Stimulated activated naive CD8-positive, alpha-beta T cell treated with anti-CD3 and anti-CD28 coated beads, Interleukin-15, amount 100 ng/mL, for 72 hours (primary cell): ENCODE results near the gene TMEM50B.
"Not testable (repeated sequence)": the region's sequence is repeated elsewhere in the genome, so short reads cannot be mapped to it uniquely, and the experiment has no call there.

ENCODE experiments used
- ATAC-seq: fragments of 150-1000 bp; cut with Tn5 transposase; 2 replicates; pipeline ENCODE4 v1.10.0; 2021; ENCODE audit warnings: mild to moderate bottlenecking, moderate library complexity
- DNase-seq, 2 donors: peaks; one replicate each; pipeline ENCODE4 v3.0.0; 2021 to 2022
- H3K27ac Mint-ChIP-seq, 2 donors: one replicate each; pipeline ENCODE4 v1.8.0; 2022; ENCODE audit warnings: mild to moderate bottlenecking in 2 of 2, mixed read lengths in 2 of 2, moderate library complexity in 2 of 2
- H3K27me3 Mint-ChIP-seq: one replicate; pipeline ENCODE4 v1.8.0; 2022; ENCODE audit warnings: mixed read lengths
- H3K4me1 Mint-ChIP-seq: one replicate; pipeline ENCODE4 v1.8.0; 2022; ENCODE audit warnings: mild to moderate bottlenecking, mixed read lengths
- H3K4me3 Mint-ChIP-seq, 2 donors: one replicate each; pipeline ENCODE4 v1.8.0; 2022; ENCODE audit warnings: mild to moderate bottlenecking in 2 of 2, mixed read lengths in 2 of 2, moderate library complexity in 1 of 2
- H3K9me3 Mint-ChIP-seq, 2 donors: one replicate each; pipeline ENCODE4 v1.8.0; 2022; ENCODE audit warnings: mixed read lengths in 2 of 2

Gene TMEM50B

DNA sequence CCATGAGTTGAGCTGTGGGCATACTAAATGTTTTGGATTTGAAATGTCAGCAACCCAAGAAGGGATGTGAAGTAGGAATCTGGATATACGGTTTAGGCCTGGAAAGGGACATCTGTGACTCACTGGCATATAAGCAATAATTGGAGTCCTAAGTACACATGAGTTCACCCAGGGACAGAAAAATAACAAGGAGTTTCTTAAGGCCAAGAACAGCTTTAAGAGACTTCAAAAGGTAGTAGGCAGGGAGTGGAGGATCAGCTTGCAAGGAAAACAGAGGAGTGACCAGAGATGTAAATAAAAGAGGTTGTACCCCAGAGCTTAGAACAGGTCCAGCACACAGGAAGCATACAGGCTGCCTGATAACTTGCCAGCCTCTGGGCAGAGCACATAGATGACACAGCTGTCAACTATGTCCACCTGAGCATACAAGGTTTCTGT is 28.1 kb downstream of the TMEM50B start:
- no peaks in the 10 kb centered on the region for H3K27me3 Mint-ChIP-seq
- H3K9me3 Mint-ChIP-seq = no peaks in the 10 kb centered on the region
- H3K27ac Mint-ChIP-seq = peak overlapping the region in 1 of 2 donors; percentile 27
- peaks cover 5% of the 10 kb centered on the region for H3K4me1 Mint-ChIP-seq
- ATAC-seq (no peak), DNase-seq (no peak)
- no peak overlapping the region for H3K4me3 Mint-ChIP-seq

DNA sequence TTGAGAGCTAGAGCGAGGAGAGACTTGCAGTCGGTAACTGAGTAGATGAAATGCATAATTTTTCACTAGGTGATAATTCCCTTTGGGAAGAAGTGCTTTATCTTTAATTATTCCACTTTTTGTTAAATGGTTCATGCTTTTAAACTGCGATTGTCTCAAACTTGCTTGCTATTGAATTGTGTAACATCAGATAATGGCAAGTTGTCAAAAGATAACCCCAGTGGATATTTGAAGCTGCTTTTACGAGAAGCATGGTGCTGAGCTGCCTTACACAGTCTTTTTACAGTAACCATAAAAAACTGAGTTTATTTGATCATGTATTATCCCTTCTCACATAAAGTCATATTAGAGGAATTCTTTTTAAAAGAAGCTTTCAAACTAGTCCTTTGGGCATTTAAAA is 30.2 kb downstream of the TMEM50B start:
- ATAC-seq (no peak), DNase-seq (no peak)
- Mint-ChIP-seq H3K27me3 (no peaks in the 10 kb centered on the region), H3K4me3 (no peak overlapping the region), H3K27ac (no peak overlapping the region), H3K4me1 (peaks cover 5% of the 10 kb centered on the region), H3K9me3 (no peaks in the 10 kb centered on the region)

DNA sequence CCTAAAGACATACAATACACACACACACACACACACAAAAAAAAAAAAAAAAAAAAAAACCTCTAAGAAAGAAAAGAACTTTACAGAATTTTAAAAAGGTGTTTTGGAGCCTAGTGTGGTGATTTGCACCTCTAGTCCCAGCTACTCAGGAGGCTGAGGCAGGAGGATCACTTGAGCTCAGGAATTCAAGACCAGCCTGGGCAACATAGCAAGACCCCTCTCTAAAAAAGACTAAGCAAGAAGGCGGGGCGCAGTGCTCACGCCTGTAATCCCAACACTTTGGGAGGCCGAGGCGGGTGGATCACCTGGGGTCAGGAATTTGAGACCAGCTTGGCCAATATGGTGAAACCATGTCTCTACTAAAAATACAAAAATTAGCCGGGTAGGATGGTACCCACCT is 33.2 kb downstream of the TMEM50B start:
- peak overlapping the region in 1 of 2 donors; percentile 54 for H3K27ac Mint-ChIP-seq
- not testable (repeated sequence) for ATAC-seq, H3K4me1 Mint-ChIP-seq, DNase-seq, H3K27me3 Mint-ChIP-seq, H3K9me3 Mint-ChIP-seq, H3K4me3 Mint-ChIP-seq

DNA sequence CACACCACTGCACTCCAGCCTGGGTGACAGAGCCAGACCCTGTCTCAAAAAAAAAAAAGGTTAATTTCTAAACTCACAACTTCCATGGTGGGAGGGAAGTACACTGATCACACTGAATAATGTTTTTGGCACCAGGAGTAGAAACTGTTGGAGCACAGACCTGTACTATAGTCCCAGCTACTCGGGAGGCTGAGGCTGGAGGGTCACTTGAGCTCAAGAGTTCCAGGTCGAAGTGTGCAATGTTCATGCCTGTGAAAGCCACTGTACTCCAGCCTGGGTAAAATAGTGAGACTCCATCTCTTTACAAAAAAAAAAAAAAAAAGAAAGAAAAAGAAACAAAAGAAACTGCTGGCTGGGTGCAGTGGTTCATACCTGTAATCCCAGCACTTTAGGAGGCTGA is 35.3 kb downstream of the TMEM50B start:
- H3K4me3 Mint-ChIP-seq = no peak overlapping the region
- H3K27ac Mint-ChIP-seq = no peak overlapping the region
- H3K4me1 Mint-ChIP-seq = peaks cover 9% of the 10 kb centered on the region
- DNase-seq = no peak
- no peaks in the 10 kb centered on the region for H3K27me3 Mint-ChIP-seq
- H3K9me3 Mint-ChIP-seq = no peaks in the 10 kb centered on the region
- no peak for ATAC-seq

DNA sequence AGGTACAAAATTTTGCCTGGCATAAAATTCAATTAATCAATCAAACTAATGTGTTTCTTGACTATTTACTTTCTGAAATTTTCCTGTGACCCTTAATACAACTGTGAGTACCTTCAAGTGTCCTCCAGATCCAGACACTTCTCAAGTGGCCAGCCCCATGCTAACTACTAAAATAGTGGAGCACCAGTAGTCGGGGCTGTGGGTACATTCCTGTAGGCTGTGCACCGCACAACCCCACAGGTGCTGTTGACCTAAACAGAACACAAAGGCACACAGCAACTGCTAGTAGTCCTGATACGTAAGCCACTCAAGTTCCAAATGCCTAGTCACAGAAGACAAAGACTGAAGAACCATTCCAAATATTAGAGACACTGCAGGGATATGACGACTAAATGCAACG is 36.6 kb downstream of the TMEM50B start:
- Mint-ChIP-seq H3K27me3 (no peaks in the 10 kb centered on the region), H3K4me1 (peaks cover 9% of the 10 kb centered on the region), H3K9me3 (no peaks in the 10 kb centered on the region), H3K27ac (no peak overlapping the region), H3K4me3 (no peak overlapping the region)
- ATAC-seq = no peak
- DNase-seq = no peak

DNA sequence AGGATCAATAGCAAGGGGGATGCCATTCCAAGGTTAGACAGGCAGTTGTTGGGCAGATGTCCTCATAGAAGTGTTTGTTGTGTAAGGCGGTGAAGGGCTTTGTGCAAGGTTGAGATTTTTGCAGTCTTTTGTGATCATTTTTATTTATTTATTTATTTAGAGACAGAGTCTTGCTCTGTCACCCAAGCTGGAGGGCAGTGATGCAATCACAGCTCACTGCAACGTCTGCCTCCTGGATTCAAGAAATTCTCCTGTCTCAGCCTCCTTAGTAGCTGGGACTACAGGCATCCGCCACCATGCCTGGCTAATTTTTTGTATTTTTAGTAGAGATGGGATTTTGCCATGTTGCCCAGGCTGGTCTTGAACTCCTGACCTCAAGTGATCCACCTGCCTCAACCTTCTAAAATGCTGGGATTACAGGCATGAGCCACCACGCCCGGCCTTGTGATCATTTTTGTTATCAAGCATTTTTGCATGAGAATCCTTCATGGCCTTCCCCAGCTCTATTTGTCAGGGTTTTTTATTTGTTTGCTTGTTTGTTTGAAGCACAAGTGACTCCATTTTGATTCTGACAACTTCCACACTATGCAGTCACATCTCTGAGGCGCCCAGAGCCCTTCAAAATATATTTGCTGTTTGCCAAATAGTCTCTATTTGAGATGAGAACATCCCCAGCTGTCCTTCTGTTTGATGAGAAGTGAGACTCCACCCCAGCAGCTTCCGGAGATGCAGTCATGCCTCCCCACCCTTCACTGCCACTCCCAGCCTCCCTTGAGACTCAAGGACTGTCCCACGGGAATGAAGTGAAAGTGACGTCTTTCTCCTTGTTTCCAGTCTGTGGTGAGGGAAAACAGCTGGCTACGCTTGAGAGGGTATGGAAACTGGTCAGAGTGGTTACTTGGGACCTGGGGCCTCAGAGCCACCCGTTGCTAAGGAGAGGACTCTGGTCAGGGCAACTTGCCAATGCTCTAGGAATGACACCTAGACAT is 38.0 kb downstream of the TMEM50B start:
- H3K4me3 Mint-ChIP-seq = no peak overlapping the region
- no peak for DNase-seq
- H3K9me3 Mint-ChIP-seq = no peaks in the 10 kb centered on the region
- no peak for ATAC-seq
- H3K4me1 Mint-ChIP-seq = peaks cover 9% of the 10 kb centered on the region
- no peaks in the 10 kb centered on the region for H3K27me3 Mint-ChIP-seq
- no peak overlapping the region for H3K27ac Mint-ChIP-seq

DNA sequence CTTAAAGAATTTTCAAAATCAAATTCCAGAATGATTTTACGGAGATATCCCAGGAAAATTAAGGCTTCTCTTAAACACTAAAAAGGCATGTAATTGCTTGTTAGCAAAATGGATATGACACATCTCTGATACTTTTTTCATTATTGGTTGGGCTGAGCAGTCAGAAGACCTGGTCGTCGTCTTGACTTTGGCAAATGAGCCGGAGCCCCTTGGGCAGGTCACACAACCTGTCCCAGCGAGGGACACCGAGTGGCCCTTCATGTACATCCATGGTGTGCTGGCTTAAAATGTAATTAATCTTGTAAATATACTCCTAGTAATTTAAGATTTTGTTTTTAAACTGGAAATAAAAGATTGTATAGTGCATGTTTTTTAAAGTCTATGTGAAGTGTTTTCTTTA is 42.6 kb downstream of the TMEM50B start:
- DNase-seq (no peak), ATAC-seq (no peak)
- peaks cover 44% of the 10 kb centered on the region for H3K4me1 Mint-ChIP-seq
- H3K27me3 Mint-ChIP-seq = no peaks in the 10 kb centered on the region
- H3K4me3 Mint-ChIP-seq = no peak overlapping the region
- no peaks in the 10 kb centered on the region for H3K9me3 Mint-ChIP-seq
- H3K27ac Mint-ChIP-seq = no peak overlapping the region

DNA sequence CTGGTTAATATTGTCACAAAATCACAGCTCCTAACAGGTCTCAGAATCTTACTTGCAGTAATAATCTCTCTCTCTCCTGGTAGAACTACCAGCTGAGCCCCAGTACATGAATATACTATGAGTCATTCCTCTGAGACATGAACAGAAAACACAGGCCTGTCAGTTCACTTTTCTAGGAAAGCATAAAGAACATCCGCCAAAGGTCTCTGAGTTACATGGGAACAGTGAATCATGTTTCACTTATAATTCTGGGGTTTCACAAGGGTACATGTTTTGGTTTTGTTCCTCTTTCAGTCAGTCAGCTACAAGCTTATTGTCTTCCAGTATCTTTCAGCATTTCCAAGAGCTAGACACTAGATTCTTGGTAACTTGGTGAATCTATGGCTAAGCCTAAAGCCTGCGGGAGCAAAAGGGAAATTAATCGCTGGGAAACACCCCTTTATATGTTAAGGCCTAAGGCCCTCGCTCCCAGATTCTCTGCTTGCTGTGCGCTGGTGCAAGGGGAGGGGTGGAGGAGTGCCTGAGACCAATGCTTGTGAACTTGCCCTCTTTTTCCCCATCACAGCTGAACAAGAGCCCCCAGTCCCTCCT is 44.9 kb downstream of the TMEM50B start:
- peak overlapping the region; percentile 51 to 68 for H3K4me3 Mint-ChIP-seq
- H3K27ac Mint-ChIP-seq = peak overlapping the region; percentile 46 to 83
- peaks cover 36% of the 10 kb centered on the region for H3K4me1 Mint-ChIP-seq
- no peaks in the 10 kb centered on the region for H3K9me3 Mint-ChIP-seq
- no peaks in the 10 kb centered on the region for H3K27me3 Mint-ChIP-seq
- DNase-seq (peak; percentile 49 to 55), ATAC-seq (peak; percentile 99)

DNA sequence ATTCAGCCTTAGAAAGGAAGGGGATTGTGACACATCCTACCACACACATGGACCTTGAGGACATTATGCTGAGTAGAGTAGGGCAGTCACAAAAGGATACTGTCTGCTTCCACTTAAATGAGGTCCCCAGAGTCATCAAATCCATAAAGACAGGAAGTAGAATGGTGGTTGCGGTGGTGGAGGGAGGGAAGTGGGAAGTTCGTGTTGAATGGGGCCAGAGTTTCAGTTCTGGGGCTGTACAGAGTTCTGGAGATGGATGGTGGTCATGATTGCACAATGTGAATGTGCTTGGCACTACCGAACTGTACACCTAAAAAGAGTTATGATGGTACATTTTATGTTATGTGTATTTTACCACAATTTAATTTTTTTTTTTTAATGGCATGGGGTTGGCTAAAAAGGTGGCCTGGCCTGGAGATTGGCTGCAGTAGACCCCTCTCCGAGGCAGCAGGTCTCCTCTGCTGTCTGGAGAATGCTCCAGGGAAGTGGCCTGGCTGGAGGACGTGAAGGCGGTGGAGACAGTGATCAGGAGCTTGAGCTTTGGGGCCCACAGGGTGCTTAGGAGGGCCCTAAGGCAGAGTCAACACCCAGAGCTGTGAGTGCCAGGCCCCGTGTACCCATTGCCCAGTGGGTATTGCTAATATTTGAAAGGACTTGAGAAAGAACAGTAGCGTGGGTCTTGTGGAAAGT is 46.2 kb downstream of the TMEM50B start:
- H3K4me3 Mint-ChIP-seq = peak overlapping the region; percentile 42 to 53

DNA sequence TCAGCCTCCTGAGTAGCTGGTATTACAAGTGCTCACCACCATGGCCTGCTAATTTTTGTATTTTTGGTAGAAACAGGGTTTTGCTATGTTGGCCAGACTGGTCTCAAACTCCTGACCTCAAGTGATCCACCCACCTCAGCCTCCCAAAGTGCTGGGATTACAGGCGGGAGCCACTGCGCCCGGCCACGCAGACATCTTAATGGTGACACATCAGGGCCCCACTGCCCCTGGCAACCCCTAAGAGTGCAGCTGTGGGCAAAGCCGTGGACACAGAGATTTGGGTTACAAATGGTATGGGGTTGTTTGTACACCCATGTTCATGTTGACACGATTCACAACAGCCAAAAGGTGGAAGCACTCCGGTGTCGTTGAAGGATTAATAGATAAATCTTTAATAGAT is 46.8 kb downstream of the TMEM50B start:
- Mint-ChIP-seq H3K27me3 (no peaks in the 10 kb centered on the region), H3K4me3 (no peak overlapping the region), H3K27ac (no peak overlapping the region), H3K9me3 (no peaks in the 10 kb centered on the region), H3K4me1 (peaks cover 36% of the 10 kb centered on the region)
- ATAC-seq = no peak
- no peak for DNase-seq

More for the DNA sequence above, 46.2 kb downstream of the TMEM50B start:
- Mint-ChIP-seq H3K27ac (peak overlapping the region; percentile 40 to 55), H3K27me3 (no peaks in the 10 kb centered on the region), H3K4me1 (peaks cover 36% of the 10 kb centered on the region), H3K9me3 (no peaks in the 10 kb centered on the region)
- ATAC-seq = no peak
- DNase-seq = no peak

DNA sequence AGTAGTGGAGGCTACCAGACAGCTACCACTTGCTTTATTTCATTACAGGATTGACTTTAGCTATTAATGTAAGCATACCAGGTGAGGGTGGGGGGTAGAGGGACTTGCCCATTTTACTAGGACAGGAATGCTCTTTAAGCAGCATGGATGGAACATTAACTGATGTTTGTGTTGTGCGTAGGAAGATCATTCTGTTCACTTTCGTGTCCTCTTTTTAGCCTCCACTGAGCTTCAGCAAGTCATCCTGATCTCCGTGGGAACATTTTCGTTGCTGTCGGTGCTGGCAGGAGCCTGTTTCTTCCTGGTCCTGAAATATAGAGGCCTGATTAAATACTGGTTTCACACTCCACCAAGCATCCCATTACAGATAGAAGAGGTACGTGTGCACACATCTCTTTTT is 47.3 kb downstream of the TMEM50B start:
- no peak overlapping the region for H3K4me3 Mint-ChIP-seq
- DNase-seq (no peak), ATAC-seq (no peak)
- no peaks in the 10 kb centered on the region for H3K27me3 Mint-ChIP-seq
- H3K9me3 Mint-ChIP-seq = no peaks in the 10 kb centered on the region
- peaks cover 36% of the 10 kb centered on the region for H3K4me1 Mint-ChIP-seq
- H3K27ac Mint-ChIP-seq = no peak overlapping the region

DNA sequence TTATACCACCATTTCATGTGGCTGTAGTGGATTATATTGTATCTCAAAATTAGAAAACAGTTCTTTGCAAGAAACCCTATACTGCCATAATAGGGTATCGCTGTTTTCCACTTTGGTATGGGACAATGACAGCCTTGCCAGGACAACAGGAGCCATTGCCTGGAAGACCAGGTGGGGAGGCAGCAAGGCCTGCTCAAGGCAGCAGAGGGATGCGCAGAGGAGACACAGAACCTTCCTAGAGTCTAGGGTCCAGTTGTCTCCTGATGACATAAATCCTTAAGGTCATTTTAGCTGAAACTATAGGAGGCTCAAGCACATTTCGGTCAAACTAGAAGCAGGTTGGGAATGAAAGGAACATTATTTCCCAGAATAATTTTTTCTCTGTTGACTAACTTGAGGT is 48.9 kb downstream of the TMEM50B start:
- H3K4me1 Mint-ChIP-seq = peaks cover 36% of the 10 kb centered on the region
- no peak overlapping the region for H3K4me3 Mint-ChIP-seq
- DNase-seq = no peak
- H3K9me3 Mint-ChIP-seq = no peaks in the 10 kb centered on the region
- no peak for ATAC-seq
- H3K27me3 Mint-ChIP-seq = no peaks in the 10 kb centered on the region
- H3K27ac Mint-ChIP-seq = no peak overlapping the region

DNA sequence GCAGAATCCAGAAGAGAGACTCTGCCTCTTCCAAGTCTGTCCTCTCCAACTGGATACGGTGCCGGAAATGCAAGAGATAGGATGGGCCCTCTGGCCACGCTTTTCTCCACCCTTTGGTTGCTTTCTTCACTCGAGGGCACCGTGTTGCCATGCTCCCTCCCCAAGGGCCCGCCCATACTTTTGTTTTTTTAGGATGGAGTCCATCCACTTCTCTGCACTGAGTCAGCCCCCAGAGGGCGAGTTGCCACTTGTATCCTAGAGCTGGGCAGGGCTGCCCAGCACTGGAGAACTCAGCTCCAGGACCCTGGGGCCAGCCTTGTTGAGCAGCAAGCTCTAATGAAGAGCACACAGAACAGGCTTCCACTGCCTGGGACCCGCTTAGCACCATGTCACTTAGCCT is 51.1 kb downstream of the TMEM50B start:
- Mint-ChIP-seq H3K27ac (no peak overlapping the region), H3K27me3 (no peaks in the 10 kb centered on the region), H3K9me3 (no peaks in the 10 kb centered on the region), H3K4me1 (peaks cover 16% of the 10 kb centered on the region), H3K4me3 (no peak overlapping the region)
- DNase-seq = no peak
- no peak for ATAC-seq

DNA sequence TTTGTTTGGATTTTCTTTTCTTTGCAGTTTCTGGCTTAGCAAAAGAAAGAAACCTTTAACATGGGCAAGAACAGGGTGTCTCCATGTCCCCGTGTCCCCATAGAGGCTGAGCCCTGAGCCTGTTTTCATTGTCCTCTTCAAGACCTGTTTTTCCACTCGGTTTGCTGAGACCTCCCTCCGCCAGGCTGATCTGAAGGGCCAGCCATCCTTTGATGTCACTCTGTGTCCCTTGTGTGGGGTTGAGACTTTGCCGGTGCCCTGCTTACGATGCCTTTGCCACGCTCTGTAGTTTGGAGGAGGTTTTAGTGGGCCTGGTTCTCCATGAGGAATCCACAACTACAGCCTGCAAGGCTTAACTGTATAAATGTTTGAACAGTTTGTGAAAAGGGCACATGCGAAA is 52.7 kb downstream of the TMEM50B start:
- H3K27ac Mint-ChIP-seq = peak overlapping the region in 1 of 2 donors; percentile 24
- no peak for DNase-seq
- no peak overlapping the region for H3K4me3 Mint-ChIP-seq
- H3K27me3 Mint-ChIP-seq = no peaks in the 10 kb centered on the region
- H3K4me1 Mint-ChIP-seq = no peaks in the 10 kb centered on the region
- no peak for ATAC-seq
- H3K9me3 Mint-ChIP-seq = no peaks in the 10 kb centered on the region

DNA sequence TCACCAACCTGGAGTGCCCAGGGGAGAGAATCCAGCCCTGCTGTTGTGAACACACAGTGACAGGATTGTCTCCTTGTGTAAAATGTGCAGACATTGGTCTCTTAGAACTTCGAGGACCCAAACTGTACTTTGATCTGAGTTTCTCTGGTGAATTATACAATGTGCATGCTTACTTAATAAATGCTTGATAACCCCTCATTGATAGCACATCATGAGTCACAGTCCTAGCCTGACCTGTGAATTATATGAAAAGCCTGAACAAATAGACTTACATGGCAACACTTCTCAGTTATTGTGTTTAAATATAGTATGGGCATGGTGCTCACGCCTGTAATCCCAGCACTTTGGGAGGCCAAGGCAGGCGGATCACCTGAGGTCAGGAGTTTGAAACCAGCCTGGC is 53.9 kb downstream of the TMEM50B start:
- DNase-seq = no peak
- H3K9me3 Mint-ChIP-seq = no peaks in the 10 kb centered on the region
- ATAC-seq = no peak
- H3K4me3 Mint-ChIP-seq = no peak overlapping the region
- no peaks in the 10 kb centered on the region for H3K4me1 Mint-ChIP-seq
- no peaks in the 10 kb centered on the region for H3K27me3 Mint-ChIP-seq
- H3K27ac Mint-ChIP-seq = no peak overlapping the region

DNA sequence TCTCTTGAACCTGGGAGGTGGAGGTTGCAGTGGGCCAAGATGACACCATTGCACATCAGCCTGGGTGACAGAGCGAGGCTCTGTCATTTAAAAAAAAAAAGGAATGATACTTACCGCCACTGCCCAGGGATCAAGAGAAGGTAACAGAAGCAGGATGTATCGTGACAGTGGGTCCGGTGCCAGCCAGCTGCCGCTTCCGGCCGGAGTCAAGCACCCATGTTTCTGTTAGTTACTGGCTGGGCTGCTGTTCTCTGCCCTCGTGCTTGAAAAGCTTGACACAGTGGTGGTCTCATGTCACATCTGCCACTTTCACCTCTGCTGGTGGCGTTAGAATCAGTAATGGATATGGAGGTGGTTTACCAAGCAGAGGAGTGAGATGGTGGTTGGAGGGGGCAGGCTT is 55.6 kb downstream of the TMEM50B start:
- no peaks in the 10 kb centered on the region for H3K27me3 Mint-ChIP-seq
- ATAC-seq = no peak
- peak overlapping the region in 1 of 2 donors; percentile 14 for H3K27ac Mint-ChIP-seq
- H3K4me1 Mint-ChIP-seq = no peaks in the 10 kb centered on the region
- H3K9me3 Mint-ChIP-seq = no peaks in the 10 kb centered on the region
- H3K4me3 Mint-ChIP-seq = no peak overlapping the region
- DNase-seq = no peak
